Breast epithelium (tissue), 4 donors: Measurements from ENCODE around the gene TRIM24. TPM values are rescaled to one million over a fixed set of nuclear protein-coding genes. Genes with fewer than 3 reads are reported as not detected.

Experiments
- DNase-seq, 2 donors: peaks; one replicate each; pipeline ENCODE4 v3.0.0-alpha.2; 2019; ENCODE audit warnings: low spot score in 2 of 2
- H3K27ac ChIP-seq, 2 donors: fragments of 200-600 bp; sonication (generic) in 1 of 2; one replicate each; pipeline ENCODE4 v1.5.1; 2016 to 2019; ENCODE audit warnings: mild to moderate bottlenecking in 1 of 2
- H3K27me3 ChIP-seq, 2 donors: fragments of 200-600 bp; sonication (generic) in 1 of 2; one replicate each; pipeline versions ENCODE4 v1.5.1 to v1.6.0; 2017 to 2019; ENCODE audit warnings: control low read depth in 1 of 2, mild to moderate bottlenecking in 1 of 2
- H3K36me3 ChIP-seq: fragments of 200-600 bp; one replicate; pipeline ENCODE4 v1.5.1; 2019
- H3K4me1 ChIP-seq, 2 donors: fragments of 200-600 bp; sonication (generic); one replicate each; pipeline ENCODE4 v1.5.1; 2016 to 2019; ENCODE audit warnings: control low read depth in 1 of 2
- H3K4me3 ChIP-seq, 3 donors: fragments of 200-600 bp; sonication (generic); 1 replicate in 2 of 3; 2 replicates in 1 of 3; pipeline ENCODE4 v1.5.1; 2016 to 2019; ENCODE audit warnings: mild to moderate bottlenecking in 3 of 3, moderate library complexity in 2 of 3
- H3K9me3 ChIP-seq, 2 donors: fragments of 200-600 bp; sonication (generic) in 1 of 2; one replicate each; pipeline ENCODE4 v1.5.1; 2016 to 2019; ENCODE audit warnings: control low read depth in 1 of 2
- CTCF ChIP-seq, 3 donors: fragments of 450-650 bp; IDR thresholded peaks; one replicate each; pipeline ENCODE4 v1.5.1; 2016 to 2017; ENCODE audit warnings: antibody characterized with exemption in 3 of 3, mild to moderate bottlenecking in 3 of 3, moderate library complexity in 3 of 3
- POLR2A ChIP-seq: fragments of 450-650 bp; IDR thresholded peaks from one replicate; pipeline ENCODE4 v1.6.1; 2016; ENCODE audit warnings: antibody characterized with exemption, mild to moderate bottlenecking, moderate library complexity
- POLR2AphosphoS5 ChIP-seq, 3 donors: sonication (generic); formaldehyde crosslinking; IDR thresholded peaks; one replicate each; pipeline ENCODE4 v1.6.1; 2017; ENCODE audit warnings: antibody characterized with exemption in 3 of 3
- intact Hi-C: fragments of 100-400 bp; cut with DNase I; formaldehyde crosslinking; loops from one replicate; pipeline ENCODE4 v1.15.1; 2023; ENCODE audit warnings: low total_unique reads
- total RNA-seq, 3 donors: library from RNA; depleted of rRNA; stranded (reverse); fragments of >200 nt; gene quantifications; one replicate each; pipeline ENCODE4 v1.1.0, GENCODE V29; 2016

Gene TRIM24
- total RNA-seq, 3 donors from 2014 or later = 15.0 to 28.1 (median 17.7) TPM

GRCh38 chr7:138579136-138579535, 119.1 kb downstream of the TRIM24 start:
- Histone ChIP-seq H3K27me3 (no peaks in the 10 kb centered on the region), H3K9me3 (no peaks in the 10 kb centered on the region), H3K4me1 (no peaks in the 10 kb centered on the region), H3K36me3 (peaks cover 8% of the 10 kb centered on the region), H3K27ac (no peak overlapping the region), H3K4me3 (no peak overlapping the region)
- no peak for DNase-seq
- intact Hi-C loops = no loop called here
- no peak for TF ChIP-seq POLR2AphosphoS5 (IDR thresholded peaks at IDR 0.05)
- no peak for TF ChIP-seq POLR2A
- no peak for TF ChIP-seq CTCF (IDR thresholded peaks at IDR 0.05)

GRCh38 chr7:138579671-138580070, 119.6 kb downstream of the TRIM24 start:
- H3K27me3 ChIP-seq = no peaks in the 10 kb centered on the region
- no peak overlapping the region for H3K4me3 ChIP-seq
- no peak overlapping the region for H3K27ac ChIP-seq
- no peak for DNase-seq
- no peaks in the 10 kb centered on the region for H3K9me3 ChIP-seq
- H3K4me1 ChIP-seq = no peaks in the 10 kb centered on the region
- TF ChIP-seq CTCF (IDR thresholded peaks at IDR 0.05) = no peak
- TF ChIP-seq POLR2A = no peak
- no peak for TF ChIP-seq POLR2AphosphoS5 (IDR thresholded peaks at IDR 0.05)
- intact Hi-C loops = no loop called here
- H3K36me3 ChIP-seq = peaks cover 8% of the 10 kb centered on the region

GRCh38 chr7:138581065-138581464, 121.0 kb downstream of the TRIM24 start:
- no peaks in the 10 kb centered on the region for H3K9me3 ChIP-seq
- intact Hi-C loops = no loop called here
- no peak overlapping the region for H3K27ac ChIP-seq
- H3K4me1 ChIP-seq = no peaks in the 10 kb centered on the region
- TF ChIP-seq POLR2A (no peak), POLR2AphosphoS5 (IDR thresholded peaks at IDR 0.05) (no peak), CTCF (IDR thresholded peaks at IDR 0.05) (no peak)
- no peak overlapping the region for H3K4me3 ChIP-seq
- H3K27me3 ChIP-seq = no peaks in the 10 kb centered on the region
- peaks cover 8% of the 10 kb centered on the region for H3K36me3 ChIP-seq
- no peak for DNase-seq

GRCh38 chr7:138584283-138584682, 124.2 kb downstream of the TRIM24 start:
- Histone ChIP-seq H3K27me3 (no peaks in the 10 kb centered on the region), H3K9me3 (no peaks in the 10 kb centered on the region), H3K4me3 (no peak overlapping the region), H3K27ac (no peak overlapping the region), H3K4me1 (no peaks in the 10 kb centered on the region), H3K36me3 (peaks cover 7% of the 10 kb centered on the region)
- TF ChIP-seq CTCF (IDR thresholded peaks at IDR 0.05) = no peak
- no peak for TF ChIP-seq POLR2A
- no peak for TF ChIP-seq POLR2AphosphoS5 (IDR thresholded peaks at IDR 0.05)
- no peak for DNase-seq
- intact Hi-C loops = no loop called here

- H3K9me3 ChIP-seq = no peaks in the 10 kb centered on the region
- no peaks in the 10 kb centered on the region for H3K4me1 ChIP-seq
- intact Hi-C loops = no loop called here
- no peak overlapping the region for H3K4me3 ChIP-seq
- no peak for DNase-seq
- H3K27ac ChIP-seq = no peak overlapping the region
- peaks cover 3% of the 10 kb centered on the region for H3K36me3 ChIP-seq
- no peak for TF ChIP-seq CTCF (IDR thresholded peaks at IDR 0.05)
- no peak for TF ChIP-seq POLR2A
- no peak for TF ChIP-seq POLR2AphosphoS5 (IDR thresholded peaks at IDR 0.05)
- H3K27me3 ChIP-seq = no peaks in the 10 kb centered on the region
These were observed 124.6 kb downstream of the TRIM24 start for GRCh38 chr7:138584696-138585095.
